Measurements from ENCODE around the gene REV1. TPM values are rescaled to one million over a fixed set of nuclear protein-coding genes. Genes with fewer than 3 reads are reported as not detected.

Gene REV1
- total RNA-seq, 4 donors from 2014 or later = 13.5 to 35.1 (median 17.8) TPM

GRCh38 chr2:99520813-99521212 is 31.0 kb upstream of the REV1 start:
- Histone ChIP-seq H3K27ac (no peak overlapping the region), H3K4me3 (no peak overlapping the region), H3K4me1 (no peaks in the 10 kb centered on the region), H3K9me3 (no peaks in the 10 kb centered on the region), H3K27me3 (no peaks in the 10 kb centered on the region), H3K36me3 (no peaks in the 10 kb centered on the region)
- no peak for TF ChIP-seq POLR2A (IDR thresholded peaks at IDR 0.05)
- TF ChIP-seq, protein P1, sequence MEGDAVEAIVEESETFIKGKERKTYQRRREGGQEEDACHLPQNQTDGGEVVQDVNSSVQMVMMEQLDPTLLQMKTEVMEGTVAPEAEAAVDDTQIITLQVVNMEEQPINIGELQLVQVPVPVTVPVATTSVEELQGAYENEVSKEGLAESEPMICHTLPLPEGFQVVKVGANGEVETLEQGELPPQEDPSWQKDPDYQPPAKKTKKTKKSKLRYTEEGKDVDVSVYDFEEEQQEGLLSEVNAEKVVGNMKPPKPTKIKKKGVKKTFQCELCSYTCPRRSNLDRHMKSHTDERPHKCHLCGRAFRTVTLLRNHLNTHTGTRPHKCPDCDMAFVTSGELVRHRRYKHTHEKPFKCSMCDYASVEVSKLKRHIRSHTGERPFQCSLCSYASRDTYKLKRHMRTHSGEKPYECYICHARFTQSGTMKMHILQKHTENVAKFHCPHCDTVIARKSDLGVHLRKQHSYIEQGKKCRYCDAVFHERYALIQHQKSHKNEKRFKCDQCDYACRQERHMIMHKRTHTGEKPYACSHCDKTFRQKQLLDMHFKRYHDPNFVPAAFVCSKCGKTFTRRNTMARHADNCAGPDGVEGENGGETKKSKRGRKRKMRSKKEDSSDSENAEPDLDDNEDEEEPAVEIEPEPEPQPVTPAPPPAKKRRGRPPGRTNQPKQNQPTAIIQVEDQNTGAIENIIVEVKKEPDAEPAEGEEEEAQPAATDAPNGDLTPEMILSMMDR (IDR thresholded peaks at IDR 0.05 in 4 of 5, conservative IDR thresholded peaks at IDR 0.05 in 1 of 5) = no peak
- intact Hi-C loops (cut with DNase I; ENCODE audit: low total_unique reads) (no loop called here), in situ Hi-C loops (cut with MboI; ENCODE audit: low sequenced_read_pairs in 4 of 4) (no loop called here)
- DNase-seq = no peak
- ATAC-seq = no peak

DNA sequence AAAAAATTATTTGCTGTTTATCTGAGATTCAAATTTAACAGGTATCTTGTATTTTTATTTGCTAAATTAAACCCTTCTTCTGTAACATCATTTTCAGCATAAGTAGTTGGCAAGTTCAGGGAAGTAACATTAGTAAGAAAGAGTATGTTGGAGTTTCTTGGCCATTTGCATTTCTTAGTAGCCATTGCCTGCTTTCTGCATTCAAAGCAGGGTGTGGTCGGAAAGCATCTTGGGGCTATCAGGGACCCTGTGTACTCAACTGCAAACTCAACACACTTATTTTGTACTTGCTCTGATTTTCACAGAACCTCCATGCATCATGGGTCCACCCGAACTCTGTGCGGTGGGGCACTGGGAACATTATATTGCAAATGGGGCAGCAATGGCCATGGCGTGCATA is 30.4 kb upstream of the REV1 start:
- no peaks in the 10 kb centered on the region for H3K9me3 ChIP-seq
- ATAC-seq (no peak), DNase-seq (no peak)
- H3K36me3 ChIP-seq = no peaks in the 10 kb centered on the region
- in situ Hi-C loops (cut with MboI; ENCODE audit: low sequenced_read_pairs in 4 of 4) (no loop called here), intact Hi-C loops (cut with DNase I; ENCODE audit: low total_unique reads) (no loop called here)
- no peak overlapping the region for H3K4me3 ChIP-seq
- TF ChIP-seq, protein P1 (IDR thresholded peaks at IDR 0.05 in 4 of 5, conservative IDR thresholded peaks at IDR 0.05 in 1 of 5) = no peak
- TF ChIP-seq POLR2A (IDR thresholded peaks at IDR 0.05) = no peak
- H3K4me1 ChIP-seq = no peaks in the 10 kb centered on the region
- no peaks in the 10 kb centered on the region for H3K27me3 ChIP-seq
- H3K27ac ChIP-seq = no peak overlapping the region

DNA sequence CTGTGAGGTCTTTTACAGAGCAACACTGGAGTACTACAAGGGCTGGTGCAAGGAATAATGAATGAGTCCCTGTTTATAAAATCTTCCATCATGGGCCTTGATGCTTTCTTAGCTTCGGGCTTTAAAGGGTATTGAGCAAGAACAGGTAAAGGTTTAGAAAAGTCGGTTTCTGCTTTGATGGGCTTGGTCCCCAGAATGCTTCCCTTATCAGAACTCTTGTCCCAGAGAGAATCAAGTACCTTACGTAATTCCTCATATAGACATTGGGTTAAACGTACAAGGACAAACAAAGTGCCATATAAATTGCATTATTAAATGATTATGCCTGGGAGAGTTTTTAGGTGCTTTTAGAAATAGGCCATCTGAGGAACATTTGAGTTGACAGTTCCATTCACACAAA is 24.5 kb upstream of the REV1 start:
- H3K4me1 ChIP-seq = peaks cover 6 to 9% of the 10 kb centered on the region in 2 donors
- no peak overlapping the region for H3K4me3 ChIP-seq
- no peaks in the 10 kb centered on the region for H3K27me3 ChIP-seq
- no peak overlapping the region for H3K27ac ChIP-seq
- in situ Hi-C loops (cut with MboI; ENCODE audit: low sequenced_read_pairs in 4 of 4) (no loop called here), intact Hi-C loops (cut with DNase I; ENCODE audit: low total_unique reads) (no loop called here)
- DNase-seq (no peak), ATAC-seq (no peak)
- TF ChIP-seq, protein P1 (IDR thresholded peaks at IDR 0.05 in 4 of 5, conservative IDR thresholded peaks at IDR 0.05 in 1 of 5) = no peak
- TF ChIP-seq POLR2A (IDR thresholded peaks at IDR 0.05) = no peak
- no peaks in the 10 kb centered on the region for H3K9me3 ChIP-seq
- H3K36me3 ChIP-seq = no peaks in the 10 kb centered on the region

DNA sequence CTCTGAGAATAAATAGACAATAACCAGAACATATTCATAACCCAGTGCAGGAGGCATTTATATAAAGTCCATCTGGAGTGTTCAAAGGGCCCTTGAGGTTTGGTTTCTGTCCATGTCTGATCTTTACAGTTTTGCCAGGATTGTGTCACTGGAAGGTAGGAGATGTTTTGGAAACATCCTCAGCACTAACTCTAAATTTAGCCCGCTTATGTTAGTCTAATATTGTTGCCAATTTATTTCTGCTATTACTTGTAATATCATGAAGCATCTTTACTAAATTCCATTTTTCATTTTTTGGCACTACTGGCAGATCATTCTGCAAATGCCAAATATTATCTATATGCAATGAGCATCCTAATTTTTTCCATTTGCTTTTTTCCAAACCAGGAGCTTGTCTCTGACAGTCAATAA is 22.4 kb upstream of the REV1 start:
- Histone ChIP-seq H3K36me3 (no peaks in the 10 kb centered on the region), H3K9me3 (no peaks in the 10 kb centered on the region), H3K4me1 (peaks cover 6 to 9% of the 10 kb centered on the region in 2 donors), H3K27ac (no peak overlapping the region), H3K27me3 (no peaks in the 10 kb centered on the region), H3K4me3 (no peak overlapping the region)
- no peak for TF ChIP-seq POLR2A (IDR thresholded peaks at IDR 0.05)
- TF ChIP-seq, protein P1 (IDR thresholded peaks at IDR 0.05 in 4 of 5, conservative IDR thresholded peaks at IDR 0.05 in 1 of 5) = no peak
- in situ Hi-C loops (cut with MboI; ENCODE audit: low sequenced_read_pairs in 4 of 4) = no loop called here
- DNase-seq (no peak), ATAC-seq (no peak)
- intact Hi-C loops (cut with DNase I; ENCODE audit: low total_unique reads) = no loop called here

DNA sequence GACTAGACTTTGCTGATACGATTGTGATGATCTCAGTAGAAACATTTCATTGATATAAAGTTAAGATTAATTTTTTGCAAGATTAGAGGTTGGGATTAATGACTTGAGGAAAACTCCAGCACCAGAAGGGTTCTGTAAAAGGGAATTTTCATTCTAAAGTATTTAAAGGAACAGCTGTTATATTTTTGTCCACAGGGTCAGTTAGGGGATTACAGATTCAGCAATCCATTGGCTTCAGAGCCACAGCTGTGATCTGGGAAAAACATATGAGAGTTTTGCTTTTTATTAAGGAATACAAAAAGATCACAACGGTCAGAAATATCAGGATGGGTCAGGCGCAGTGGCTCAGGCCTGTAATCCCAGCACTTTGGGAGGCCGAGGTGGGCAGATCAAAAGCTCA is 19.6 kb upstream of the REV1 start:
- no peaks in the 10 kb centered on the region for H3K9me3 ChIP-seq

More for the DNA sequence above, 19.6 kb upstream of the REV1 start:
- TF ChIP-seq, protein P1 (IDR thresholded peaks at IDR 0.05 in 4 of 5, conservative IDR thresholded peaks at IDR 0.05 in 1 of 5) = no peak
- no peak for TF ChIP-seq POLR2A (IDR thresholded peaks at IDR 0.05)
- in situ Hi-C loops (cut with MboI; ENCODE audit: low sequenced_read_pairs in 4 of 4) = no loop called here
- Histone ChIP-seq H3K27ac (no peak overlapping the region), H3K27me3 (no peaks in the 10 kb centered on the region), H3K4me3 (no peak overlapping the region), H3K36me3 (no peaks in the 10 kb centered on the region), H3K4me1 (peaks cover 6 to 9% of the 10 kb centered on the region in 2 donors)
- ATAC-seq = no peak
- intact Hi-C loops (cut with DNase I; ENCODE audit: low total_unique reads) = no loop called here
- DNase-seq = no peak
